ENCODE measurements around the gene GABRA5. TPM values are rescaled to one million over a fixed set of nuclear protein-coding genes. Genes with fewer than 3 reads are reported as not detected.

GABRA5 gene
- total and polyA plus RNA-seq, 10 of the 15 experiments (the other 5 are each of a cell fraction or from before 2014, with no cell fraction given) = 0.10 TPM; not detected in 9

GRCh38 chr15:26872206-26872605 is 5.3 kb downstream of the GABRA5 start:
- TF ChIP-seq EGR1 (IDR thresholded peaks at IDR 0.05; ENCODE audit: borderline replicate concordance in 1 of 2, low read depth in 2 of 2, low read length in 2 of 2) = no peak
- TF ChIP-seq PBX3 (IDR thresholded peaks at IDR 0.05; ENCODE audit: insufficient replicate concordance, low read depth, low read length) = no peak
- no peak for TF ChIP-seq SMAD1 (IDR thresholded peaks at IDR 0.05; ENCODE audit: low read depth, partially characterized antibody)
- TF ChIP-seq RELA (IDR thresholded peaks at IDR 0.05; ENCODE audit: borderline replicate concordance, partially characterized antibody) = no peak
- no peak for TF ChIP-seq BHLHE40 (IDR thresholded peaks at IDR 0.05; ENCODE audit: borderline replicate concordance in 1 of 2, low read depth in 2 of 2, low read length in 1 of 2)
- TF ChIP-seq BCL11A (IDR thresholded peaks at IDR 0.05; ENCODE audit: low read depth, low read length) = no peak
- no peak for TF ChIP-seq MYB (IDR thresholded peaks at IDR 0.05; ENCODE audit: borderline replicate concordance, low read depth, low read length)
- intact Hi-C loops (cut with micrococcal nuclease; ENCODE audit: unreplicated experiment) = no loop called here
- H3K4me1 ChIP-seq (ENCODE audit: control insufficient read depth, insufficient read depth, low read length) = no peaks in the 10 kb centered on the region
- ChIA-PET POLR2A (no interaction called here), RAD21 (ENCODE audit: unreplicated experiment) (no interaction called here), CTCF (no interaction called here), SMC1A (ENCODE audit: uncharacterized antibody, unreplicated experiment) (no interaction called here)
- H3K27me3 ChIP-seq (replicated peaks in 1 of 2; ENCODE audit: control insufficient read depth in 2 of 2, insufficient read depth in 2 of 2, low read length in 1 of 2) = no peaks in the 10 kb centered on the region
- no peaks in the 10 kb centered on the region; the same call in 2 of the 3 replicates for H3K9me3 ChIP-seq (replicated peaks; ENCODE audit: control insufficient read depth, insufficient read depth, low read length)
- H3K27ac ChIP-seq (ENCODE audit: control insufficient read depth, insufficient read depth) = no peak overlapping the region
- FAIRE-seq (no peak), ATAC-seq (no peak), DNase-seq (ENCODE audit: low read depth, low spot score) (no peak)
- H3K4me3 ChIP-seq = no peak overlapping the region
- WGBS (ENCODE audit: insufficient coverage, insufficient replicate concordance, low lambda C conversion rate, missing lambda C conversion rate) = 11% methylated on average over 7 of the region's 7 CpGs
- no peak overlapping the region for H2AFZ ChIP-seq (ENCODE audit: control insufficient read depth, low read depth, low read length)
- no peak overlapping the region for H3K4me2 ChIP-seq (ENCODE audit: control insufficient read depth, insufficient read depth)
- no peaks in the 10 kb centered on the region for H3K36me3 ChIP-seq (ENCODE audit: control insufficient read depth in 2 of 2, insufficient read depth in 2 of 2, low read length in 1 of 2)
- BruUV-seq (replicated peaks) = no TSS peak
- no peaks in the 10 kb centered on the region for H4K20me1 ChIP-seq (ENCODE audit: control insufficient read depth, insufficient read depth)
- in situ Hi-C loops (cut with MboI) = loop anchor here (25.0 kb wide), 1 partner anchor 1360 kb away; no protein-coding TSS in a partner anchor
- no peak overlapping the region for H3K9ac ChIP-seq (ENCODE audit: control insufficient read depth, insufficient read depth, low read length)
- no peaks in the 10 kb centered on the region for H3K79me2 ChIP-seq (ENCODE audit: control insufficient read depth, insufficient read depth, low read length)

Data from GM12878 (cell line).